K562 (cell line): ENCODE results near the gene BICD1. TPM values are rescaled to one million over a fixed set of nuclear protein-coding genes. Genes with fewer than 3 reads are reported as not detected.

Source experiments
- CBFA2T3 ChIP-seq: fragments of 450-650 bp; IDR thresholded peaks from 2 replicates; pipeline ENCODE4 v1.6.1; 2017
- FOS ChIP-seq: IDR thresholded peaks from 3 replicates; pipeline ENCODE4 v1.6.1; 2011; ENCODE audit not compliant: insufficient read length; ENCODE audit errors: extremely low read depth
- HMGN3 ChIP-seq: IDR thresholded peaks from 2 replicates; pipeline ENCODE4 v1.6.1; 2011; ENCODE audit warnings: borderline replicate concordance, low read depth, mild to moderate bottlenecking, mixed read lengths, low read length; ENCODE audit not compliant: insufficient read length; ENCODE audit errors: extremely low read depth
- MIER1 ChIP-seq: fragments of 450-650 bp; IDR thresholded peaks from 2 replicates; pipeline ENCODE4 v1.6.1; 2016; ENCODE audit warnings: antibody characterized with exemption, mild to moderate bottlenecking, low read depth
- PCBP2 ChIP-seq: fragments of 200-400 bp; formaldehyde crosslinking; IDR thresholded peaks from 2 replicates; pipeline ENCODE4 v1.6.1; 2018; ENCODE audit warnings: low read length, low read depth, mild to moderate bottlenecking, moderate library complexity; ENCODE audit not compliant: poor library complexity, severe bottlenecking
- THRAP3 ChIP-seq: fragments of 450-650 bp; IDR thresholded peaks from 2 replicates; pipeline ENCODE4 v1.6.1; 2016; ENCODE audit warnings: mild to moderate bottlenecking, inconsistent platforms, borderline replicate concordance
- ZNF143 ChIP-seq: sonication (generic); formaldehyde crosslinking; IDR thresholded peaks from 2 replicates; pipeline ENCODE4 v1.9.0; 2022; ENCODE audit warnings: mild to moderate bottlenecking, missing genetic modification reagents
- ZNF23 ChIP-seq: fragments of 250-450 bp; sonication (Bioruptor Pico); IDR thresholded peaks from 2 replicates; pipeline ENCODE4 v1.4.0; 2020; ENCODE audit warnings: mild to moderate bottlenecking
- polyA plus RNA-seq, 8 experiments: library from polyadenylated mRNA; depleted of rRNA in 4 of 8; stranded (reverse) in 5 of 8; unstranded in 3 of 8; fragments of >200 nt; fragmentation: Nextera tagmentation in 2 of 8; fragmentation: Illumina TruSeq in 1 of 8; extraction: Ambion mirVana in 2 of 8; extraction: Trizol in 1 of 8; gene quantifications; 2 replicates each; pipeline versions ENCODE4 v1.2.1 to v1.2.3, GENCODE V29; 2011 to 2014; ENCODE audit warnings: inconsistent platforms in 1 of 8, missing spikeins in 1 of 8
- total RNA-seq, 7 experiments: library from RNA; depleted of rRNA in 6 of 7; stranded (reverse); fragments of >200 nt in 6 of 7; fragmentation: Illumina TruSeq in 2 of 7; extraction: Trizol in 2 of 7; gene quantifications; 2 replicates each; pipeline versions ENCODE4 v1.2.1 to v1.2.3, GENCODE V29; 2011 to 2021; ENCODE audit warnings: low replicate concordance in 1 of 7
- TF ChIP-seq, protein P1 (sequence below): fragments of 200-800 bp; sonication (Bioruptor generic); IDR thresholded peaks from 2 replicates; pipeline ENCODE4 v1.6.1; 2016; ENCODE audit warnings: missing genetic modification characterization, missing compliant biosample characterization
- TF ChIP-seq, protein P2 (sequence below): fragments of 450-650 bp; IDR thresholded peaks from 2 replicates; pipeline ENCODE4 v1.6.1; 2016; ENCODE audit warnings: low read depth
- TF ChIP-seq, protein P3 (sequence below): fragments of 250-450 bp; sonication (Bioruptor Pico); IDR thresholded peaks from 2 replicates; pipeline ENCODE4 v1.4.0; 2020; ENCODE audit warnings: mild to moderate bottlenecking, moderate library complexity
- TF ChIP-seq, protein P4 (sequence below): fragments of 450-650 bp; formaldehyde crosslinking; conservative IDR thresholded peaks from 2 replicates; pipeline ENCODE4 v1.4.0; 2022; ENCODE audit warnings: mild to moderate bottlenecking, missing genetic modification characterization

Gene BICD1
- total and polyA plus RNA-seq, 9 of the 15 experiments (the other 6 are each of a cell fraction or from before 2014, with no cell fraction given): 3.5 to 21.1 (median 12.5) TPM

DNA sequence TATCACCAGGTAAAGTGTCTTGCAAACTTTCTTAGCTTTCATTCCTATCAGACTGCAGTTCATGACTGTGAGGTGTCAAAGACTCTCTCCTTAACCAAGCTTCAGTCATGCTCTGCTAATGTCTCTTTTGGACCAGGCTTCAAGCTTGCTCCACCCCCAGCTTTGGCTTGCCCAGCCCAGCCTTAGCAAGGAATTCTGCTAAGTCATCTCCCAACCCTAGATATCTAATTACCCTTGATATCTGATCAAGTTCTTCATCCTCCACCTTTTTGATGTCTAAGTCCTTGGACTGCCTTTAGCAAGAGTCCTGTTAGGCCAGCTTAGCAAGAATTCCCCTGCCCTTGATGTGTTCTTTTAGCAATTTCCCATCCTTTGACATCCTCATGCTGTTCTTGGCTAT is 183.8 kb downstream of the BICD1 start (continued):
- TF ChIP-seq, protein P1, sequence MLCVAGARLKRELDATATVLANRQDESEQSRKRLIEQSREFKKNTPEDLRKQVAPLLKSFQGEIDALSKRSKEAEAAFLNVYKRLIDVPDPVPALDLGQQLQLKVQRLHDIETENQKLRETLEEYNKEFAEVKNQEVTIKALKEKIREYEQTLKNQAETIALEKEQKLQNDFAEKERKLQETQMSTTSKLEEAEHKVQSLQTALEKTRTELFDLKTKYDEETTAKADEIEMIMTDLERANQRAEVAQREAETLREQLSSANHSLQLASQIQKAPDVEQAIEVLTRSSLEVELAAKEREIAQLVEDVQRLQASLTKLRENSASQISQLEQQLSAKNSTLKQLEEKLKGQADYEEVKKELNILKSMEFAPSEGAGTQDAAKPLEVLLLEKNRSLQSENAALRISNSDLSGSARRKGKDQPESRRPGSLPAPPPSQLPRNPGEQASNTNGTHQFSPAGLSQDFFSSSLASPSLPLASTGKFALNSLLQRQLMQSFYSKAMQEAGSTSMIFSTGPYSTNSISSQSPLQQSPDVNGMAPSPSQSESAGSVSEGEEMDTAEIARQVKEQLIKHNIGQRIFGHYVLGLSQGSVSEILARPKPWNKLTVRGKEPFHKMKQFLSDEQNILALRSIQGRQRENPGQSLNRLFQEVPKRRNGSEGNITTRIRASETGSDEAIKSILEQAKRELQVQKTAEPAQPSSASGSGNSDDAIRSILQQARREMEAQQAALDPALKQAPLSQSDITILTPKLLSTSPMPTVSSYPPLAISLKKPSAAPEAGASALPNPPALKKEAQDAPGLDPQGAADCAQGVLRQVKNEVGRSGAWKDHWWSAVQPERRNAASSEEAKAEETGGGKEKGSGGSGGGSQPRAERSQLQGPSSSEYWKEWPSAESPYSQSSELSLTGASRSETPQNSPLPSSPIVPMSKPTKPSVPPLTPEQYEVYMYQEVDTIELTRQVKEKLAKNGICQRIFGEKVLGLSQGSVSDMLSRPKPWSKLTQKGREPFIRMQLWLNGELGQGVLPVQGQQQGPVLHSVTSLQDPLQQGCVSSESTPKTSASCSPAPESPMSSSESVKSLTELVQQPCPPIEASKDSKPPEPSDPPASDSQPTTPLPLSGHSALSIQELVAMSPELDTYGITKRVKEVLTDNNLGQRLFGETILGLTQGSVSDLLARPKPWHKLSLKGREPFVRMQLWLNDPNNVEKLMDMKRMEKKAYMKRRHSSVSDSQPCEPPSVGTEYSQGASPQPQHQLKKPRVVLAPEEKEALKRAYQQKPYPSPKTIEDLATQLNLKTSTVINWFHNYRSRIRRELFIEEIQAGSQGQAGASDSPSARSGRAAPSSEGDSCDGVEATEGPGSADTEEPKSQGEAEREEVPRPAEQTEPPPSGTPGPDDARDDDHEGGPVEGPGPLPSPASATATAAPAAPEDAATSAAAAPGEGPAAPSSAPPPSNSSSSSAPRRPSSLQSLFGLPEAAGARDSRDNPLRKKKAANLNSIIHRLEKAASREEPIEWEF (CRISPR knock-in tag): no peak
- TF ChIP-seq, protein P2, sequence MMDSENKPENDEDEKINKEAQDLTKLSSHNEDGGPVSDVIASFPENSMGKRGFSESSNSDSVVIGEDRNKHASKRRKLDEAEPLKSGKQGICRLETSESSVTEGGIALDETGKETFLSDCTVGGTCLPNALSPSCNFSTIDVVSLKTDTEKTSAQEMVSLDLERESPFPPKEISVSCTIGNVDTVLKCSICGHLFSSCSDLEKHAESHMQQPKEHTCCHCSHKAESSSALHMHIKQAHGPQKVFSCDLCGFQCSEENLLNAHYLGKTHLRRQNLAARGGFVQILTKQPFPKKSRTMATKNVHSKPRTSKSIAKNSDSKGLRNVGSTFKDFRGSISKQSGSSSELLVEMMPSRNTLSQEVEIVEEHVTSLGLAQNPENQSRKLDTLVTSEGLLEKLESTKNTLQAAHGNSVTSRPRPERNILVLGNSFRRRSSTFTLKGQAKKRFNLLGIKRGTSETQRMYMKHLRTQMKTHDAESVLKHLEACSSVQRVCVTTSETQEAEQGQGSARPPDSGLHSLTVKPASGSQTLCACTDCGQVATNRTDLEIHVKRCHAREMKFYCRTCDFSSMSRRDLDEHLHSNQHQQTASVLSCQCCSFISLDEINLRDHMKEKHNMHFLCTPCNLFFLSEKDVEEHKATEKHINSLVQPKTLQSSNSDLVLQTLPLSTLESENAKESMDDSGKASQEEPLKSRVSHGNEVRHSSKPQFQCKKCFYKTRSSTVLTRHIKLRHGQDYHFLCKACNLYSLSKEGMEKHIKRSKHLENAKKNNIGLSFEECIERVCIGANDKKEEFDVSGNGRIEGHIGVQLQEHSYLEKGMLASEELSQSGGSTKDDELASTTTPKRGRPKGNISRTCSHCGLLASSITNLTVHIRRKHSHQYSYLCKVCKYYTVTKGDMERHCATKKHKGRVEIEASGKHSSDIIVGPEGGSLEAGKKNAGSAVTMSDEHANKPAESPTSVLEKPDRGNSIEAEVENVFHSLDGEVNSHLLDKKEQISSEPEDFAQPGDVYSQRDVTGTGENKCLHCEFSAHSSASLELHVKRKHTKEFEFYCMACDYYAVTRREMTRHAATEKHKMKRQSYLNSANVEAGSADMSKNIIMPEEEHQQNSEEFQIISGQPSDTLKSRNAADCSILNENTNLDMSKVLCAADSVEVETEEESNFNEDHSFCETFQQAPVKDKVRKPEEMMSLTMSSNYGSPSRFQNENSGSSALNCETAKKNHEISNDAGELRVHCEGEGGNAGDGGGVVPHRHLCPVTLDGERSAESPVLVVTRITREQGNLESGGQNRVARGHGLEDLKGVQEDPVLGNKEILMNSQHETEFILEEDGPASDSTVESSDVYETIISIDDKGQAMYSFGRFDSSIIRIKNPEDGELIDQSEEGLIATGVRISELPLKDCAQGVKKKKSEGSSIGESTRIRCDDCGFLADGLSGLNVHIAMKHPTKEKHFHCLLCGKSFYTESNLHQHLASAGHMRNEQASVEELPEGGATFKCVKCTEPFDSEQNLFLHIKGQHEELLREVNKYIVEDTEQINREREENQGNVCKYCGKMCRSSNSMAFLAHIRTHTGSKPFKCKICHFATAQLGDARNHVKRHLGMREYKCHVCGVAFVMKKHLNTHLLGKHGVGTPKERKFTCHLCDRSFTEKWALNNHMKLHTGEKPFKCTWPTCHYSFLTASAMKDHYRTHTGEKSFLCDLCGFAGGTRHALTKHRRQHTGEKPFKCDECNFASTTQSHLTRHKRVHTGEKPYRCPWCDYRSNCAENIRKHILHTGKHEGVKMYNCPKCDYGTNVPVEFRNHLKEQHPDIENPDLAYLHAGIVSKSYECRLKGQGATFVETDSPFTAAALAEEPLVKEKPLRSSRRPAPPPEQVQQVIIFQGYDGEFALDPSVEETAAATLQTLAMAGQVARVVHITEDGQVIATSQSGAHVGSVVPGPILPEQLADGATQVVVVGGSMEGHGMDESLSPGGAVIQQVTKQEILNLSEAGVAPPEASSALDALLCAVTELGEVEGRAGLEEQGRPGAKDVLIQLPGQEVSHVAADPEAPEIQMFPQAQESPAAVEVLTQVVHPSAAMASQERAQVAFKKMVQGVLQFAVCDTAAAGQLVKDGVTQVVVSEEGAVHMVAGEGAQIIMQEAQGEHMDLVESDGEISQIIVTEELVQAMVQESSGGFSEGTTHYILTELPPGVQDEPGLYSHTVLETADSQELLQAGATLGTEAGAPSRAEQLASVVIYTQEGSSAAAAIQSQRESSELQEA: no peak
- TF ChIP-seq FOS (no peak), ZNF143 (CRISPR knock-in tag) (no peak), CBFA2T3 (no peak), MIER1 (no peak), ZNF23 (no peak), PCBP2 (no peak), HMGN3 (no peak), THRAP3 (no peak)
- TF ChIP-seq, protein P3, sequence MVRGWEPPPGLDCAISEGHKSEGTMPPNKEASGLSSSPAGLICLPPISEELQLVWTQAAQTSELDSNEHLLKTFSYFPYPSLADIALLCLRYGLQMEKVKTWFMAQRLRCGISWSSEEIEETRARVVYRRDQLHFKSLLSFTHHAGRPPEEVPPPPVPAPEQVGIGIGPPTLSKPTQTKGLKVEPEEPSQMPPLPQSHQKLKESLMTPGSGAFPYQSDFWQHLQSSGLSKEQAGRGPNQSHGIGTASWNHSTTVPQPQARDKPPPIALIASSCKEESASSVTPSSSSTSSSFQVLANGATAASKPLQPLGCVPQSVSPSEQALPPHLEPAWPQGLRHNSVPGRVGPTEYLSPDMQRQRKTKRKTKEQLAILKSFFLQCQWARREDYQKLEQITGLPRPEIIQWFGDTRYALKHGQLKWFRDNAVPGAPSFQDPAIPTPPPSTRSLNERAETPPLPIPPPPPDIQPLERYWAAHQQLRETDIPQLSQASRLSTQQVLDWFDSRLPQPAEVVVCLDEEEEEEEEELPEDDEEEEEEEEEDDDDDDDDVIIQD (CRISPR knock-in tag): no peak
- TF ChIP-seq, protein P4, sequence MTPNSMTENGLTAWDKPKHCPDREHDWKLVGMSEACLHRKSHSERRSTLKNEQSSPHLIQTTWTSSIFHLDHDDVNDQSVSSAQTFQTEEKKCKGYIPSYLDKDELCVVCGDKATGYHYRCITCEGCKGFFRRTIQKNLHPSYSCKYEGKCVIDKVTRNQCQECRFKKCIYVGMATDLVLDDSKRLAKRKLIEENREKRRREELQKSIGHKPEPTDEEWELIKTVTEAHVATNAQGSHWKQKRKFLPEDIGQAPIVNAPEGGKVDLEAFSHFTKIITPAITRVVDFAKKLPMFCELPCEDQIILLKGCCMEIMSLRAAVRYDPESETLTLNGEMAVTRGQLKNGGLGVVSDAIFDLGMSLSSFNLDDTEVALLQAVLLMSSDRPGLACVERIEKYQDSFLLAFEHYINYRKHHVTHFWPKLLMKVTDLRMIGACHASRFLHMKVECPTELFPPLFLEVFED (CRISPR knock-in tag): no peak
